K562 (cell line): ENCODE data around the gene VNN1.
A peak's percentile ranks its signal among the peaks of the same experiment; 100 is the strongest.

Experiments
- ARNT ChIP-seq, 2 experiments: fragments of 450-650 bp; IDR thresholded peaks; 2 replicates each; pipeline ENCODE4 v1.6.1; 2016; ENCODE audit warnings: mild to moderate bottlenecking in 1 of 2
- BRCA1 ChIP-seq, 2 experiments: fragments of 450-650 bp in 1 of 2; sonication (generic) in 1 of 2; formaldehyde crosslinking in 1 of 2; IDR thresholded peaks; 2 replicates each; pipeline versions ENCODE4 v1.5.0 to v1.6.1; 2017 to 2020; ENCODE audit warnings: mild to moderate bottlenecking in 1 of 2, missing genetic modification reagents in 1 of 2
- FOXA3 ChIP-seq, 2 experiments: fragments of 450-650 bp in 1 of 2; sonication (generic) in 1 of 2; formaldehyde crosslinking; IDR thresholded peaks in 1 of 2; conservative IDR thresholded peaks in 1 of 2; 2 replicates each; pipeline versions ENCODE4 v1.4.0 to v1.8.0; 2020 to 2022; ENCODE audit warnings: mild to moderate bottlenecking in 2 of 2, missing genetic modification reagents in 1 of 2
- GATA2 ChIP-seq: sonication (generic); formaldehyde crosslinking; IDR thresholded peaks from 2 replicates; pipeline ENCODE4 v1.4.0; 2020; ENCODE audit warnings: mild to moderate bottlenecking, missing genetic modification reagents
- GTF3C2 ChIP-seq: IDR thresholded peaks from 3 replicates; pipeline ENCODE4 v1.6.1; 2011; ENCODE audit warnings: borderline replicate concordance, mild to moderate bottlenecking, moderate library complexity; ENCODE audit not compliant: insufficient read length; ENCODE audit errors: extremely low read depth
- NBN ChIP-seq: fragments of 450-650 bp; IDR thresholded peaks from 2 replicates; pipeline ENCODE4 v1.6.1; 2016; ENCODE audit warnings: low read depth, mild to moderate bottlenecking
- NFE2L1 ChIP-seq: fragments of 450-650 bp; IDR thresholded peaks from 2 replicates; pipeline ENCODE4 v1.6.1; 2016; ENCODE audit warnings: missing genetic modification characterization, low read depth, mild to moderate bottlenecking, missing compliant biosample characterization, moderate library complexity, borderline replicate concordance
- ZBTB11 ChIP-seq, 3 experiments: fragments of 200-800 bp in 1 of 3; fragments of 250-450 bp in 1 of 3; fragments of 450-650 bp in 1 of 3; sonication (Bioruptor Pico) in 1 of 3; sonication (Bioruptor generic) in 1 of 3; formaldehyde crosslinking in 1 of 3; IDR thresholded peaks; 2 replicates each; pipeline versions ENCODE4 v1.6.1 to v1.8.0; 2016 to 2022; ENCODE audit warnings: mild to moderate bottlenecking in 2 of 3, missing genetic modification characterization in 2 of 3, missing compliant biosample characterization in 1 of 3, moderate library complexity in 1 of 3
- ZNF12 ChIP-seq: sonication (generic); formaldehyde crosslinking; IDR thresholded peaks from 2 replicates; pipeline ENCODE4 v1.4.0; 2020; ENCODE audit warnings: mild to moderate bottlenecking, missing genetic modification reagents
- ZNF436 ChIP-seq: fragments of 250-450, 450-650 bp; sonication (Bioruptor Pico); formaldehyde crosslinking; IDR thresholded peaks from 2 replicates; pipeline ENCODE4 v1.7.0; 2020; ENCODE audit warnings: mild to moderate bottlenecking
- ZNF780A ChIP-seq: fragments of 250-450 bp; sonication (Bioruptor Pico); IDR thresholded peaks from 2 replicates; pipeline ENCODE4 v1.5.0; 2021; ENCODE audit warnings: mild to moderate bottlenecking
- TF ChIP-seq, protein P1 (sequence below), 3 experiments: IDR thresholded peaks in 2 of 3; conservative IDR thresholded peaks in 1 of 3; 2 replicates each; pipeline ENCODE4 v1.5.1; 2011 to 2012; ENCODE audit warnings: low read length in 3 of 3, mild to moderate bottlenecking in 3 of 3, control low read depth in 2 of 3, improper control_type of control experiment in 1 of 3, inconsistent platforms in 1 of 3, low read depth in 1 of 3, mixed read lengths in 1 of 3, moderate library complexity in 1 of 3; ENCODE audit not compliant: insufficient read depth in 2 of 3

GRCh38 chr6:132734694-132735236 is 20.9 kb upstream of the VNN1 start:
- TF ChIP-seq NFE2L1 (tag) (no peak), ARNT (IDR thresholded peaks at IDR 0.05) (no peak), BRCA1 (IDR thresholded peaks at IDR 0.05) (no peak), BRCA1 (CRISPR knock-in tag; IDR thresholded peaks at IDR 0.05) (no peak), GATA2 (CRISPR knock-in tag) (no peak), ZNF780A (CRISPR knock-in tag) (no peak), GTF3C2 (no peak), ZNF436 (no peak), NBN (no peak), ZBTB11 (CRISPR knock-in tag; IDR thresholded peaks at IDR 0.05) (no peak), FOXA3 (CRISPR knock-in tag; conservative IDR thresholded peaks at IDR 0.05 in 1 of 2, IDR thresholded peaks at IDR 0.05 in 1 of 2) (no peak), ZNF12 (CRISPR knock-in tag) (no peak)
- TF ChIP-seq, protein P1, sequence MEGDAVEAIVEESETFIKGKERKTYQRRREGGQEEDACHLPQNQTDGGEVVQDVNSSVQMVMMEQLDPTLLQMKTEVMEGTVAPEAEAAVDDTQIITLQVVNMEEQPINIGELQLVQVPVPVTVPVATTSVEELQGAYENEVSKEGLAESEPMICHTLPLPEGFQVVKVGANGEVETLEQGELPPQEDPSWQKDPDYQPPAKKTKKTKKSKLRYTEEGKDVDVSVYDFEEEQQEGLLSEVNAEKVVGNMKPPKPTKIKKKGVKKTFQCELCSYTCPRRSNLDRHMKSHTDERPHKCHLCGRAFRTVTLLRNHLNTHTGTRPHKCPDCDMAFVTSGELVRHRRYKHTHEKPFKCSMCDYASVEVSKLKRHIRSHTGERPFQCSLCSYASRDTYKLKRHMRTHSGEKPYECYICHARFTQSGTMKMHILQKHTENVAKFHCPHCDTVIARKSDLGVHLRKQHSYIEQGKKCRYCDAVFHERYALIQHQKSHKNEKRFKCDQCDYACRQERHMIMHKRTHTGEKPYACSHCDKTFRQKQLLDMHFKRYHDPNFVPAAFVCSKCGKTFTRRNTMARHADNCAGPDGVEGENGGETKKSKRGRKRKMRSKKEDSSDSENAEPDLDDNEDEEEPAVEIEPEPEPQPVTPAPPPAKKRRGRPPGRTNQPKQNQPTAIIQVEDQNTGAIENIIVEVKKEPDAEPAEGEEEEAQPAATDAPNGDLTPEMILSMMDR (IDR thresholded peaks at IDR 0.05 in 2 of 3, conservative IDR thresholded peaks at IDR 0.05 in 1 of 3; ENCODE audit: insufficient read depth in 2 of 3, low read depth in 1 of 3, low read length in 3 of 3), result peak; percentile 11 to 49 (median 24); a peak in 2 of 6 replicates
